WTC11 (cell line): Measurements from ENCODE around the gene RIPOR1.
A peak's percentile ranks its signal among the peaks of the same experiment; 100 is the strongest.

Experiments
- CTCF ChIP-seq: fragments of 200-600 bp; IDR thresholded peaks from 2 replicates; pipeline ENCODE4 v1.8.0; 2022; ENCODE audit warnings: antibody characterized with exemption
- E2F5 ChIP-seq: sonication (generic); formaldehyde crosslinking; IDR thresholded peaks from 2 replicates; pipeline ENCODE4 v1.8.1; 2022; ENCODE audit warnings: mild to moderate bottlenecking, moderate library complexity, missing genetic modification reagents
- MAX ChIP-seq: sonication (generic); formaldehyde crosslinking; IDR thresholded peaks from 2 replicates; pipeline ENCODE4 v1.8.0; 2022; ENCODE audit warnings: mild to moderate bottlenecking, missing genetic modification reagents
- MXD4 ChIP-seq: fragments of 250-450 bp; sonication (Bioruptor Pico); IDR thresholded peaks from 2 replicates; pipeline ENCODE4 v1.8.0; 2021; ENCODE audit warnings: mild to moderate bottlenecking, moderate library complexity, borderline replicate concordance
- SMAD3 ChIP-seq: sonication (generic); formaldehyde crosslinking; IDR thresholded peaks from 2 replicates; pipeline ENCODE4 v1.8.0; 2022; ENCODE audit warnings: missing genetic modification reagents, mild to moderate bottlenecking, borderline replicate concordance
- SP1 ChIP-seq: sonication (generic); formaldehyde crosslinking; conservative IDR thresholded peaks from 2 replicates; pipeline ENCODE4 v1.8.1; 2022; ENCODE audit warnings: missing genetic modification reagents
- TEAD1 ChIP-seq: sonication (generic); formaldehyde crosslinking; IDR thresholded peaks from 2 replicates; pipeline ENCODE4 v1.8.0; 2022; ENCODE audit warnings: mild to moderate bottlenecking, missing genetic modification reagents
- TEAD4 ChIP-seq: sonication (generic); formaldehyde crosslinking; IDR thresholded peaks from 2 replicates; pipeline ENCODE4 v1.8.0; 2022; ENCODE audit warnings: mild to moderate bottlenecking, missing genetic modification reagents
- USF2 ChIP-seq: sonication (generic); formaldehyde crosslinking; IDR thresholded peaks from 2 replicates; pipeline ENCODE4 v1.8.1; 2023; ENCODE audit warnings: mild to moderate bottlenecking, missing genetic modification reagents, moderate library complexity
- ZNF138 ChIP-seq: sonication (generic); formaldehyde crosslinking; conservative IDR thresholded peaks from 2 replicates; pipeline ENCODE4 v1.8.1; 2022; ENCODE audit warnings: mild to moderate bottlenecking, moderate library complexity, missing genetic modification reagents
- ZNF219 ChIP-seq: sonication (generic); formaldehyde crosslinking; IDR thresholded peaks from 2 replicates; pipeline ENCODE4 v1.8.0; 2023; ENCODE audit warnings: missing genetic modification reagents, mild to moderate bottlenecking, borderline replicate concordance

GRCh38 chr16:67546761-67547422 is 18.3 kb downstream of the RIPOR1 start:
- TF ChIP-seq MAX (CRISPR knock-in tag), result no peak
- TF ChIP-seq CTCF, result peak; percentile 93
- no peak for TF ChIP-seq ZNF219 (CRISPR knock-in tag)
- no peak for TF ChIP-seq TEAD4 (CRISPR knock-in tag)
- TF ChIP-seq ZNF138, result no peak
- no peak for TF ChIP-seq E2F5 (CRISPR knock-in tag)
- no peak for TF ChIP-seq SP1 (CRISPR knock-in tag)
- TF ChIP-seq USF2 (CRISPR knock-in tag), result no peak
- TF ChIP-seq TEAD1 (CRISPR knock-in tag), result no peak
- TF ChIP-seq MXD4 (CRISPR knock-in tag), result no peak
- no peak for TF ChIP-seq SMAD3 (CRISPR knock-in tag)
